Vagina (tissue), 2 donors: ENCODE measurements around the gene TANGO6.

Experiments used
- CTCF ChIP-seq, 3 experiments: fragments of 450-650 bp in 2 of 3; fragments of 200-600 bp in 1 of 3; sonication (generic) in 1 of 3; IDR thresholded peaks; one replicate each; pipeline ENCODE4 v1.5.1; 2017 to 2019; ENCODE audit warnings: antibody characterized with exemption in 3 of 3, mild to moderate bottlenecking in 2 of 3, moderate library complexity in 2 of 3
- POLR2A ChIP-seq, 2 donors: fragments of 450-650 bp; IDR thresholded peaks; one replicate each; pipeline ENCODE4 v1.6.1; 2017; ENCODE audit warnings: antibody characterized with exemption in 2 of 2, mild to moderate bottlenecking in 2 of 2, moderate library complexity in 2 of 2

- TF ChIP-seq CTCF (IDR thresholded peaks at IDR 0.05) (no peak), POLR2A (IDR thresholded peaks at IDR 0.05) (no peak)
Measured at GRCh38 chr16:69064764-69065313, 221.5 kb downstream of the TANGO6 start.
